Activated CD8-positive, alpha-beta memory T cell treated with anti-CD3 and anti-CD28 coated beads, Interleukin-2, amount 50 U/mL, for 24 hours (primary cell): Measurements from ENCODE around the gene GLS2.
"Not testable (repeated sequence)": the region's sequence is repeated elsewhere in the genome, so short reads cannot be mapped to it uniquely, and the experiment has no call there.

Experiments used
- DNase-seq: peaks from one replicate; pipeline ENCODE4 v3.0.0-alpha.2; 2020; ENCODE audit errors: extremely low read depth

GLS2 gene

DNA sequence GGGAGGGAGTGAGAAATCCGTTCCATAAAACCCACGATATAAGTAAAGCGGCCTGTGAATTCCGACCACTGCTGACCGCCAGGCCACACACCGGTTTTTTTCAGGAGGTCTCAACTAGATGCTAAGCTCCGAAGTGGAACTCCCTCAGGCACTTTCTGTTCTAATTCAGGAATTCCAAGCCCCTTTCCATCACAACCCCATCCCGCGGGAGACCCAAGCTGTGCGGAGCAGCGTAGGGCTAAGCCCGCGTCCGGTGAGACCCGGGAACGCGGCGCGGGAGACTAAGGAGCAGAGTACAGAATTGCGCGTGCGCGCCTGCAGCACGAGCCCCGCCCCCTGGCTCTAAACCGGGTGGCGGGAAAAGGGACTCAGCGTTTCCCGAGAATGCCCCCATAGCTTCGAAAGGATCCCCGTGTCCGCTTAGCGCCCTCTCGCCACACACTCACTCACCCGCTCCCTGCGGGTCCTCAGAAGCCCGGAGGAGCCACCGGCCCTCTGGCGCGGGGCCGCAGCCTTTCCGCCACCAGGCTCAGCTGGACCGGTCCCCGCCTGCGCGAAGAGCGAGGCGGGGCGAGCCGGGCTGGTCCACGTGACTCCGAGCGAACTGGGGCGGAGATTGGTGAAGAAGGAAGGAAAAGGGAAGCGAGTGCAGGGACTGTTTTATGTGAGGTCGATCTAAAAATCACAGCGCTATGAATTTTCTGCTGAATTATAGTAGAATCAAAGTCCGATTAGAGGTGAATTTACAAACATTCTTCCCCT, 38.9 kb downstream of the GLS2 start, which contains the start of gene TIMELESS:
Gene TIMELESS, minus strand, starts transcription at position 567 of the 762 bp plus-strand sequence. CDS start 15,256 bp downstream, outside the sequence.
- peak; percentile 59 for DNase-seq

DNA sequence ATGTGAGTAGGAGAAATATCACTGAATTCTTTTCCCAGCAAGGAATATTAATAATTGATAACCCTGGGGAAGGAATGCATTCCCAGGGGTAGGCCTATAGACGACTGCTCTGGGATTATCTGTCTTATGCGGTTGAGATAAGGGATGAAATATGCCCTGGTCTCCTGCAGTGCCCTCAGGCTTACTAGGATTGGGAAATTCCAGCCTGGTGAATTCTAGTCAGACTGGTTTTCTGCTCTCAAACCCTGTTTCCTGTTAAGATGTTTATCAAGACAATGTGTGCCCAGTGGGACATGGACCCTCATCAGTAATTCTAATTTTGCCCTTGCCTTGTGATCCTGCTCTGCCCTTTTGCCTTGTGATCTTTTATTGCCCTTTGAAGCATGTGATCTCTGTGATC, 44.8 kb downstream of the GLS2 start:
- not testable (repeated sequence) for DNase-seq

DNA sequence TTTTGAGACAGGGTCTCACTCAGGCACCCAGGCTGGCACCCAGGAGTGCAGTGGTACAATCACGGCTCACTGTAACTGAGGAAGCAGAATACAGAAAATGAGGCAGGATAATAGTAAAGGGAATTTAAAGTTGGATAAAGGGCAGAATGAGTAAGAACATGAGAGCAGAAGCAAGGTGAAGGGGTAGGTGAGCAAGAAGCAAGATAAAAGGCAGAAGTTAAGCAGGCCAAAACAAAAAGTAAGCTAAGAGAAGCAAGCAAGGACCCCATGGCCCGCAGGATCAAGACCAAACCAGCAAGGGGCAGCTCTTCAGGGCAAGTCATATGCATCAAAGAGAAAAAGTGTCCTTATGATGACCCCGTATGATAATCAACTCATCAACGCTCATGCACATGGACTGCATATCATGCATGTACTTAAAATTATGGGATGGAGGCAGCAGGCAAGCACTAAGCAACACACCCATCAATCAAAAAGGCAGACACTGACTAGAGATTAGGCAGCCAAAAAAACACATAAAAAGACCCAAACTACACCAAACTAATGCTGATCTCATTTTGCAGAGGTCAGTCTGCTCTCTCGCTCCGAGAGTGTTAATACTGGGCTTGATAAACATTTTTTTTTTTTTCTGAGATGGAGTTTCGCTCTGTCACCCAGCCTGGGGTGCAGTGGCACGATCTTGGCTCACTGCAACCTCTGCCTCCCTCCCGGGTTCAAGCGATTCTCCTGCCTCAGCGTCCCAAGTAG, 50.4 kb downstream of the GLS2 start:
- no peak for DNase-seq

- DNase-seq: no peak
Measured at GRCh38 chr12:56434828-56435227, 53.1 kb downstream of the GLS2 start.

DNA sequence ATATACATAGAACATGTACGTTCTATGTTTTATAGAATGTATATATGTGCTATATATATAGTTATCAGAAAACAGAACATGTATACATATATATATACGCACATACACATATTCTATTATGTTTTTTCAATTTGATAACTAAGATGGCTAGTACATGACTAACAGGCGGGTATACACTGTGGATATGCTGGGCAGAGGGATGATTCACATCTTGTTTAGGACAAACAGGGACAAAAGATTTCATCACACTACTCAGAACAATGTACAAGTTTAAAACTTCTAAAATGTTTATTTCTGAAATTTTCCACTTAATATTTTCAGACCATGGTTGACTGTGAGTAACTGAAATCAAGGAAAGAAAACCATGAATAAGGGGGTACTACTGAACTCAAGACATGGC, 56.1 kb downstream of the GLS2 start:
- no peak for DNase-seq

- DNase-seq: no peak
Measured at GRCh38 chr12:56431288-56431687, 56.7 kb downstream of the GLS2 start.

GRCh38 chr12:56425940-56426438, 62.0 kb downstream of the GLS2 start:
- DNase-seq: no peak

DNA sequence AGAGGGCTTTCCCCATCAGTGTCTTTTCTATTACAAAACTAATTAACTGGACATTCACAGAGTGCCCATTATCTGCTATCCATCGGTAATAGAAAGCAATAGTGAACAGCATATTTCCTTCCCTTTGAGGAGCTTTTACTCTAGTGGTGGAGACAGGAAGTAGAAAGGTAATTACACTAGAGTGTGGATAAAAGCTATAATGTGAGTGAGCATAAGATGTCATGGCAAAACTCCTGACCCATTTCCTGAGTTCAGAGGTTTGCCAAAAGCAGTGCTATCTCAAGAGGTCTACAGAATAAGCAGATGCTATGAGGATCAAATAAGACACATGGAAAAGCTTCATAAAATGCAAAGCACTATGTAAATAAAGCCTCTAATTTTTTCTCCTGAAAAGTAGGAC, 62.8 kb downstream of the GLS2 start:
- DNase-seq: no peak
